Suprapubic skin (tissue), 3 donors: ENCODE data around the gene CHRNB4.

Source experiments
- POLR2AphosphoS5 ChIP-seq, 3 donors: sonication (generic); formaldehyde crosslinking; IDR thresholded peaks; one replicate each; pipeline ENCODE4 v1.6.1; 2017; ENCODE audit warnings: antibody characterized with exemption in 3 of 3
- TF ChIP-seq, protein P1 (sequence below), 2 donors: fragments of 200-600 bp in 1 of 2; fragments of 450-650 bp in 1 of 2; sonication (generic) in 1 of 2; IDR thresholded peaks; one replicate each; pipeline ENCODE4 v1.5.1; 2016 to 2019; ENCODE audit warnings: antibody characterized with exemption in 2 of 2, mild to moderate bottlenecking in 1 of 2, moderate library complexity in 1 of 2

GRCh38 chr15:78660584-78660983 is 19.6 kb upstream of the CHRNB4 start:
- TF ChIP-seq, protein P1, sequence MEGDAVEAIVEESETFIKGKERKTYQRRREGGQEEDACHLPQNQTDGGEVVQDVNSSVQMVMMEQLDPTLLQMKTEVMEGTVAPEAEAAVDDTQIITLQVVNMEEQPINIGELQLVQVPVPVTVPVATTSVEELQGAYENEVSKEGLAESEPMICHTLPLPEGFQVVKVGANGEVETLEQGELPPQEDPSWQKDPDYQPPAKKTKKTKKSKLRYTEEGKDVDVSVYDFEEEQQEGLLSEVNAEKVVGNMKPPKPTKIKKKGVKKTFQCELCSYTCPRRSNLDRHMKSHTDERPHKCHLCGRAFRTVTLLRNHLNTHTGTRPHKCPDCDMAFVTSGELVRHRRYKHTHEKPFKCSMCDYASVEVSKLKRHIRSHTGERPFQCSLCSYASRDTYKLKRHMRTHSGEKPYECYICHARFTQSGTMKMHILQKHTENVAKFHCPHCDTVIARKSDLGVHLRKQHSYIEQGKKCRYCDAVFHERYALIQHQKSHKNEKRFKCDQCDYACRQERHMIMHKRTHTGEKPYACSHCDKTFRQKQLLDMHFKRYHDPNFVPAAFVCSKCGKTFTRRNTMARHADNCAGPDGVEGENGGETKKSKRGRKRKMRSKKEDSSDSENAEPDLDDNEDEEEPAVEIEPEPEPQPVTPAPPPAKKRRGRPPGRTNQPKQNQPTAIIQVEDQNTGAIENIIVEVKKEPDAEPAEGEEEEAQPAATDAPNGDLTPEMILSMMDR (IDR thresholded peaks at IDR 0.05) = no peak
- no peak for TF ChIP-seq POLR2AphosphoS5 (IDR thresholded peaks at IDR 0.05)
